GM03348 (cell line): Measurements from ENCODE around the gene PARP3.
"Not testable (repeated sequence)": the region's sequence is repeated elsewhere in the genome, so short reads cannot be mapped to it uniquely, and the experiment has no call there.

Experiments used
- DNase-seq: peaks from one replicate; pipeline ENCODE4 v3.0.0; 2012; ENCODE audit warnings: low spot score

Gene PARP3

GRCh38 chr3:51941798-51942602, at the start of gene PARP3, which contains the start of gene RRP9:
Gene PARP3 (plus strand): TSS chr3:51942363. CDS start chr3:51943356, 993 bp downstream.
Gene RRP9 (minus strand): TSS chr3:51941904. CDS start chr3:51941867, 37 bp downstream.
- DNase-seq: peak; percentile 100

- no peak for DNase-seq
Observed at GRCh38 chr3:51894391-51894790, 47.8 kb upstream of the PARP3 start.

- DNase-seq: no peak
Observed at GRCh38 chr3:51894939-51895338, 47.2 kb upstream of the PARP3 start.

- DNase-seq: no peak
Observed at GRCh38 chr3:51896607-51897305, 45.4 kb upstream of the PARP3 start.

GRCh38 chr3:51897391-51897790, 44.8 kb upstream of the PARP3 start:
- DNase-seq: no peak

GRCh38 chr3:51900043-51900442, 42.1 kb upstream of the PARP3 start:
- not testable (repeated sequence) for DNase-seq

- DNase-seq: not testable (repeated sequence)
Observed at GRCh38 chr3:51902361-51902760, 39.8 kb upstream of the PARP3 start.

GRCh38 chr3:51904034-51904823, 37.9 kb upstream of the PARP3 start:
- DNase-seq: no peak

- DNase-seq: no peak
Observed at GRCh38 chr3:51908026-51908425, 34.1 kb upstream of the PARP3 start.

GRCh38 chr3:51916418-51916817, 25.7 kb upstream of the PARP3 start:
- DNase-seq: no peak

GRCh38 chr3:51921081-51921578, 21.0 kb upstream of the PARP3 start:
- no peak for DNase-seq

GRCh38 chr3:51927061-51927977, 14.8 kb upstream of the PARP3 start:
- DNase-seq: no peak

- no peak for DNase-seq
Observed at GRCh38 chr3:51928438-51928837, 13.7 kb upstream of the PARP3 start.

- not testable (repeated sequence) for DNase-seq
Observed at GRCh38 chr3:51928981-51929380, 13.2 kb upstream of the PARP3 start.

GRCh38 chr3:51929420-51930003, 12.7 kb upstream of the PARP3 start:
- peak; percentile 24 for DNase-seq

- DNase-seq: no peak
Observed at GRCh38 chr3:51930439-51930838, 11.7 kb upstream of the PARP3 start.

GRCh38 chr3:51931756-51932155, 10.4 kb upstream of the PARP3 start:
- DNase-seq: no peak

- DNase-seq: no peak
Observed at GRCh38 chr3:51932471-51933370, 9.4 kb upstream of the PARP3 start.

GRCh38 chr3:51933471-51934138, 8.6 kb upstream of the PARP3 start:
- DNase-seq: no peak
